ENCODE data around the gene GTPBP3. TPM values are rescaled to one million over a fixed set of nuclear protein-coding genes. Genes with fewer than 3 reads are reported as not detected.

Gene GTPBP3
- polyA plus RNA-seq, 1 donor (not counting 4 experiments of a cell fraction or from before 2014, with no cell fraction given) = 7.2 TPM

DNA sequence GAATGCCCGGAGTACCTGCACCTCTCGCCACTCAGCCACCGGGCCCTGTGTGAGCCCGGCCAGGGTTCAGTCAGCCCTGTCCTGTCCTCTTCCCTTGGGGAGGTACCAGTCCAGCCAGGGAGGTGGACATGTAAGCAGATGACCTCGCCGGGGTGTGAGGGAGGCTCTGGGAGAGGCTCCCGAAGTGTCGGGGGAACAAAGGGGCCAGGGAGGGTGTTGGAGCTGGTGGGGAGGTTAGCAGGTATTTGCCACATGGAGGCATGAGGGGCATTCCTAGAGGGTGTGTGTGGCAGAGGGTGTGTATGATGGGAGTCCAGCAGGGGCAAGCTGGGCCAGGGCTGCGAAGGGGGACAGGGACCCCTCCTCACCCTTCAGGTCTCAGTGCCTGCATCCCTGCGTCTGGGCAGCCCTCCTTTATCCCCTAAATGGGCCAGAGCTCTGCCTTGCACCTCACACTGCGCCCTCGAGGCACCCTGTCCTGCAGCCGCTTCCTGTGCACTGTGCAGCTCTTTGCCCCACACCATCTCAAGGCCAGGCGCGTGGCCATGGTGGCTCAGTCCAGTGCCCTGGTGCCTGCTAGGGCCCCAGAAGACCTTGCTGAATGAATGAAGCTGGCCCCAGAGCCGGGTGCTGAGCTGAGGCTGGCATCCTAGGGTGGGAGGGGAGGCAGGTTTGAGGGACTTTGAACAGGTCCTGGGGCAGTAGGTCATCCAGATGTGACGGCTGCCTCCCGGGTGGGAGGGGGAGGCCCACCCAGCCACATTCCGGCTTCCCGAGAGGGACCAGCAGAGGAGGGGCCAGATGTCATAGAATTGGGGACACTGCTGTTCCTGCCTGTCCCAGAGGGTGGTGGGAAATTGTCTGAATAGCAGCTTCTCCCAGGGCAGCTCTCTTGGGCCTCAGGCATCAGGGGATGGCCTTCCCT lies 24.9 kb upstream of the GTPBP3 start:
- Histone ChIP-seq H3K79me2 (ENCODE audit: control insufficient read depth, insufficient read depth, low read length) (peaks cover 51% of the 10 kb centered on the region), H3K27me3 (ENCODE audit: control insufficient read depth, extremely low read depth, insufficient read depth, low read length) (no peaks in the 10 kb centered on the region), H3K9me1 (ENCODE audit: control insufficient read depth, extremely low read depth, insufficient read depth, low read length) (no peaks in the 10 kb centered on the region), H2AFZ (ENCODE audit: control insufficient read depth, low read length) (no peak overlapping the region), H3K4me1 (ENCODE audit: control insufficient read depth, extremely low read depth, insufficient read depth, low read length) (peaks cover 23% of the 10 kb centered on the region), H3K36me3 (ENCODE audit: control insufficient read depth in 2 of 2, extremely low read depth in 1 of 2, insufficient read depth in 2 of 2, low read length in 2 of 2) (peaks cover 17 to 24% of the 10 kb centered on the region in 2 experiments), H3K4me2 (ENCODE audit: control insufficient read depth, extremely low read depth, insufficient read depth, low read depth, low read length) (peak overlapping the region; percentile 54), H3K9me3 (ENCODE audit: control insufficient read depth, low read depth, low read length) (no peaks in the 10 kb centered on the region), H3K9ac (ENCODE audit: control insufficient read depth, extremely low read depth, insufficient read depth, low read length) (peak overlapping the region; percentile 59), H4K20me1 (ENCODE audit: control insufficient read depth, extremely low read depth, insufficient read depth, low read length) (peaks cover 4% of the 10 kb centered on the region), H3K4me3 (ENCODE audit: control insufficient read depth in 2 of 3, extremely low read depth in 1 of 3, insufficient read depth in 2 of 3, low read depth in 1 of 3, low read length in 3 of 3) (peak overlapping the region in 2 of 3 experiments; percentile 2 to 21), H3K27ac (ENCODE audit: control insufficient read depth, insufficient read depth, low read length) (peak overlapping the region; percentile 73)
- TF ChIP-seq EZH2 (IDR thresholded peaks at IDR 0.05; ENCODE audit: low read length) (no peak), CTCF (optimal IDR thresholded peaks at IDR 0.05 in 1 of 3, IDR thresholded peaks at IDR 0.05 in 1 of 3, conservative IDR thresholded peaks at IDR 0.05 in 1 of 3; ENCODE audit: extremely low read depth in 1 of 3, insufficient read depth in 2 of 3, low read length in 3 of 3) (no peak)
- dilution Hi-C loops (cut with MboI; ENCODE audit: extremely low pct_ligation_motif_present, low sequenced_read_pairs) = no loop called here
- no peak for FAIRE-seq
- DNase-seq (ENCODE audit: low read depth, low spot score) = no peak

- Histone ChIP-seq H3K4me3 (ENCODE audit: control insufficient read depth in 2 of 3, extremely low read depth in 1 of 3, insufficient read depth in 2 of 3, low read depth in 1 of 3, low read length in 3 of 3) (no peak overlapping the region), H2AFZ (ENCODE audit: control insufficient read depth, low read length) (no peak overlapping the region), H3K9me1 (ENCODE audit: control insufficient read depth, extremely low read depth, insufficient read depth, low read length) (no peaks in the 10 kb centered on the region), H3K36me3 (ENCODE audit: control insufficient read depth in 2 of 2, extremely low read depth in 1 of 2, insufficient read depth in 2 of 2, low read length in 2 of 2) (peaks cover 17 to 26% of the 10 kb centered on the region in 2 experiments), H3K79me2 (ENCODE audit: control insufficient read depth, insufficient read depth, low read length) (peaks cover 51% of the 10 kb centered on the region), H3K27ac (ENCODE audit: control insufficient read depth, insufficient read depth, low read length) (no peak overlapping the region), H3K9me3 (ENCODE audit: control insufficient read depth, low read depth, low read length) (no peaks in the 10 kb centered on the region), H3K9ac (ENCODE audit: control insufficient read depth, extremely low read depth, insufficient read depth, low read length) (no peak overlapping the region), H3K4me1 (ENCODE audit: control insufficient read depth, extremely low read depth, insufficient read depth, low read length) (peaks cover 23% of the 10 kb centered on the region), H3K4me2 (ENCODE audit: control insufficient read depth, extremely low read depth, insufficient read depth, low read depth, low read length) (no peak overlapping the region), H3K27me3 (ENCODE audit: control insufficient read depth, extremely low read depth, insufficient read depth, low read length) (no peaks in the 10 kb centered on the region), H4K20me1 (ENCODE audit: control insufficient read depth, extremely low read depth, insufficient read depth, low read length) (peaks cover 4% of the 10 kb centered on the region)
- TF ChIP-seq CTCF (optimal IDR thresholded peaks at IDR 0.05 in 1 of 3, IDR thresholded peaks at IDR 0.05 in 1 of 3, conservative IDR thresholded peaks at IDR 0.05 in 1 of 3; ENCODE audit: extremely low read depth in 1 of 3, insufficient read depth in 2 of 3, low read length in 3 of 3) = no peak
- DNase-seq (ENCODE audit: low read depth, low spot score) (no peak), FAIRE-seq (no peak)
- dilution Hi-C loops (cut with MboI; ENCODE audit: extremely low pct_ligation_motif_present, low sequenced_read_pairs) = no loop called here
Measured at GRCh38 chr19:17314007-17314593, 23.3 kb upstream of the GTPBP3 start.
